Parathyroid adenoma (tissue), 2 donors: ENCODE results near the gene GPR17.

ENCODE experiments used
- H2AFZ ChIP-seq: fragments of 300-600 bp; sonication (generic); one replicate; pipeline ENCODE4 v1.7.0; 2017; ENCODE audit warnings: antibody characterized with exemption, mild to moderate bottlenecking
- H3K27ac ChIP-seq: fragments of 300-600 bp; sonication (generic); one replicate; pipeline ENCODE4 v1.7.0; 2017
- H3K27me3 ChIP-seq: fragments of 300-600 bp; sonication (generic); one replicate; pipeline ENCODE4 v1.7.0; 2017; ENCODE audit warnings: low read length; ENCODE audit not compliant: control insufficient read depth, insufficient read depth
- H3K36me3 ChIP-seq: fragments of 300-600 bp; sonication (generic); one replicate; pipeline ENCODE4 v1.7.0; 2017; ENCODE audit warnings: low read length; ENCODE audit not compliant: control insufficient read depth, insufficient read depth
- H3K4me1 ChIP-seq: fragments of 300-600 bp; sonication (generic); one replicate; pipeline ENCODE4 v1.7.0; 2017; ENCODE audit warnings: control low read depth
- H3K4me2 ChIP-seq: fragments of 300-600 bp; sonication (generic); one replicate; pipeline ENCODE4 v1.7.0; 2017; ENCODE audit warnings: low read length
- H3K4me3 ChIP-seq: fragments of 300-600 bp; sonication (generic); one replicate; pipeline ENCODE4 v1.7.0; 2017; ENCODE audit warnings: low read depth, low read length
- H3K79me2 ChIP-seq: fragments of 300-600 bp; sonication (generic); one replicate; pipeline ENCODE4 v1.7.0; 2017; ENCODE audit warnings: control low read depth
- H3K9ac ChIP-seq: fragments of 300-600 bp; sonication (generic); one replicate; pipeline ENCODE4 v1.7.0; 2017; ENCODE audit warnings: mild to moderate bottlenecking
- H3K9me3 ChIP-seq: fragments of 300-600 bp; sonication (generic); one replicate; pipeline ENCODE4 v1.7.0; 2017; ENCODE audit warnings: low read length; ENCODE audit not compliant: control insufficient read depth
- TF ChIP-seq, protein P1 (sequence below): fragments of 300-600 bp; sonication (generic); IDR thresholded peaks from one replicate; pipeline ENCODE4 v1.7.0; 2017; ENCODE audit warnings: antibody characterized with exemption, mild to moderate bottlenecking
- donor health status: primary hyperparathyroidism.

Gene GPR17

GRCh38 chr2:127634626-127635379, 11.2 kb upstream of the GPR17 start:
- H3K9ac ChIP-seq: no peak overlapping the region
- no peaks in the 10 kb centered on the region for H3K79me2 ChIP-seq
- H3K9me3 ChIP-seq: no peaks in the 10 kb centered on the region
- H3K4me3 ChIP-seq: no peak overlapping the region
- no peak overlapping the region for H2AFZ ChIP-seq
- H3K4me2 ChIP-seq: no peak overlapping the region
- no peak overlapping the region for H3K27ac ChIP-seq
- TF ChIP-seq, protein P1, sequence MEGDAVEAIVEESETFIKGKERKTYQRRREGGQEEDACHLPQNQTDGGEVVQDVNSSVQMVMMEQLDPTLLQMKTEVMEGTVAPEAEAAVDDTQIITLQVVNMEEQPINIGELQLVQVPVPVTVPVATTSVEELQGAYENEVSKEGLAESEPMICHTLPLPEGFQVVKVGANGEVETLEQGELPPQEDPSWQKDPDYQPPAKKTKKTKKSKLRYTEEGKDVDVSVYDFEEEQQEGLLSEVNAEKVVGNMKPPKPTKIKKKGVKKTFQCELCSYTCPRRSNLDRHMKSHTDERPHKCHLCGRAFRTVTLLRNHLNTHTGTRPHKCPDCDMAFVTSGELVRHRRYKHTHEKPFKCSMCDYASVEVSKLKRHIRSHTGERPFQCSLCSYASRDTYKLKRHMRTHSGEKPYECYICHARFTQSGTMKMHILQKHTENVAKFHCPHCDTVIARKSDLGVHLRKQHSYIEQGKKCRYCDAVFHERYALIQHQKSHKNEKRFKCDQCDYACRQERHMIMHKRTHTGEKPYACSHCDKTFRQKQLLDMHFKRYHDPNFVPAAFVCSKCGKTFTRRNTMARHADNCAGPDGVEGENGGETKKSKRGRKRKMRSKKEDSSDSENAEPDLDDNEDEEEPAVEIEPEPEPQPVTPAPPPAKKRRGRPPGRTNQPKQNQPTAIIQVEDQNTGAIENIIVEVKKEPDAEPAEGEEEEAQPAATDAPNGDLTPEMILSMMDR: no peak
- H3K27me3 ChIP-seq: no peaks in the 10 kb centered on the region
- no peaks in the 10 kb centered on the region for H3K4me1 ChIP-seq
- no peaks in the 10 kb centered on the region for H3K36me3 ChIP-seq

DNA sequence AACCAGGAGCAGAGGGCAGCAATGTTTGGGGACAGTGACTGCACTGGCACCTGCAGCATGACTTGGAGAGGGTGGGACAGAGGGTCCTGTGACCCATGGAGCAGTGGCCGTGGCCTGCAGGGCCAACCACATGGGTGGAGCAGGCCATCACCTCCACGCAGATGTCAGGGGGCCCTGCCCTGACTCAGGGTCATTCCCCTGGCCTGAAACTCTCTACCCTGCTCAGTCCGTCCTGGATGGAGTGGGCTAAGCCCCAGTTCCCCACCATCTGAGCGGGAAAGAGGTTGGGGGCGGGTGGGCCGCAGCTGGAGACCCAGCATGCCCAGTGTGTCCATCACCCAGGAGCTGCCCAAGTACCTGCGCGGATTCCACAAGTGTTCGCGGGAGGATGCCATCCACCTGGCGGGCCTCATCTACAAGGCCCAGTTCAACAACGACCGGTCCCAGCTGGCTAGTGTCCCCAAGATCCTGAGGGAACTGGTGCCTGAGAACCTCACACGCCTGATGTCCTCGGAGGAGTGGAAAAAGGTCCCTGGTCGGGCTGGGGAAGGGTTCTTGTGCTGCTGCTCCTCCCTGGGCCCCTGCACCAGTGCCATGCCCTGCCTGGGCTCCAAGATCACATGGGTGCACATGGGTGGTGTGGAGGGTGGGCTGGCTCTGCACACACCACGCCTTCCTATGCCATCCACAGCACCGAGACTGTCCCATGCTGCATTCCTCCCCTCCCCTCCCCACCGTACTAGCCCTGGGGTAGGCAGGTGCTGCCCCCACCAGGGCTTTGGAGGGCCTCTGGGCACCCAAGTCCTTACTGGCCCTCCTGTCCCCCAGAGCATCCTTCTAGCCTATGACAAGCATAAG, 10.3 kb upstream of the GPR17 start:
- H3K4me2 ChIP-seq: no peak overlapping the region
- no peaks in the 10 kb centered on the region for H3K4me1 ChIP-seq
- H3K79me2 ChIP-seq: no peaks in the 10 kb centered on the region
- no peak overlapping the region for H2AFZ ChIP-seq
- H3K9ac ChIP-seq: no peak overlapping the region
- no peaks in the 10 kb centered on the region for H3K36me3 ChIP-seq
- H3K27ac ChIP-seq: no peak overlapping the region
- no peak overlapping the region for H3K4me3 ChIP-seq
- H3K9me3 ChIP-seq: no peaks in the 10 kb centered on the region
- no peaks in the 10 kb centered on the region for H3K27me3 ChIP-seq
- TF ChIP-seq, protein P1: no peak

DNA sequence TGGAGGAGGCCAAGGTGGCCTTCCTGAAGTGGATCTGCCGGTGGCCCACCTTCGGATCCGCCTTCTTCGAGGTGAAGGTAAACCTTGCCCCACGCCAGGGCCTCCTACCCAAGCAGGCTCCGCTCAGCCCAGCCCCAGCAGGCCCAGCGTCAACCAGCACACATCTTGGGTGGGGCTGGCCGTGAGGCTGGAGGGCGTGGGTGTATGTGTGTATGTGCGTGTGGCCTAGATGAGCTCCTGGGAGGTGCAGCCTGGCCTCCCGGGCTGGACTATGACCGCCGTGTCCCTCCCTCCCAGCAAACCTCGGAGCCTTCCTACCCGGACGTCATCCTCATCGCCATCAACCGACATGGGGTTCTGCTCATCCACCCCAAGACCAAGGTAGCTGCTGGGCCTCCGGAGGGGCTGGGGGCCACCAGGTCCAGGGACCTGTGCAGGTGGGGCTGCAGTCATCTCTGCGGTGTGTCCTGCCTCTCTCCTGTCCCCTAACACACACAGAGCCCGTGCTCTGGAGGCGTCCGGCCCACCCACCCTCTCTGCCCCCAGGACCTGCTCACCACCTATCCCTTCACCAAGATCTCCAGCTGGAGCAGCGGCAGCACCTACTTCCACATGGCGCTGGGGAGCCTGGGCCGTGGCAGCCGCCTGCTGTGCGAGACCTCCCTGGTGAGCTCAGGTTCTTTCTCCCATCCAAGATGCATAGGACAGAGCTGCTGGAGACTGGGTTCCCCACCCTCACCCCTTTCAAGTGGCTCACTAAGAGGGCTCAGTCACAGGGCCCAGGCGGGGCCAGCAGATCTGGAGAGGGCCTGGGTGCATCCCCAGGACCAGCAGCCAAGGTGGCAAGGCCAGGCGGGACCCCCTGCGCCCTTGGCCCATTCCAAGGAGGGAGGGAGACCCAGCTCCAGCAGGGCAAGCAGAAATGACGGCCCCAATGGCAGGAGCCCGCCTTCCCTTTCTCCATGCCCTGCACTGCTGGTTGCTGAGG, 9.4 kb upstream of the GPR17 start:
- Histone ChIP-seq H3K79me2 (no peaks in the 10 kb centered on the region), H3K9me3 (no peaks in the 10 kb centered on the region), H2AFZ (no peak overlapping the region), H3K4me2 (no peak overlapping the region), H3K27me3 (no peaks in the 10 kb centered on the region), H3K4me3 (no peak overlapping the region), H3K4me1 (no peaks in the 10 kb centered on the region), H3K36me3 (no peaks in the 10 kb centered on the region), H3K27ac (no peak overlapping the region), H3K9ac (no peak overlapping the region)
- TF ChIP-seq, protein P1: no peak

DNA sequence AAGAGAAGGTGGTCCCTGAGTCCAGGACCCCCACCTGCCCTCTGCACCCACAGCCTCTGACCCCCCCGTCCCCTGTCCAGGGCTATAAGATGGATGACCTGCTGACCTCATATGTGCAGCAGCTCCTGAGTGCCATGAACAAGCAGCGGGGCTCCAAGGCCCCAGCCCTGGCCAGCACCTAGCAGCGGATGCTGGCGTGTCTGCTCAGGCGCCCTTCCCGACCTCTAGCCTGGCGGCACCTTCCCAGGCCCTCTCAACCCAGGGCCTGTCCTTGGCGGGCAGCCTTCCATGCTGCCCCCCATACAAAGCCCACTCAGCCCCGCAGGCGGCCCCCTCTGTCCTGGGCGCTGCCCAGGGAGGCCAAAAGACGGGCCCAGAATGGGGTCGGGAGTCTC, 8.7 kb upstream of the GPR17 start:
- Histone ChIP-seq H3K9ac (no peak overlapping the region), H3K79me2 (no peaks in the 10 kb centered on the region), H3K27ac (no peak overlapping the region), H3K4me1 (no peaks in the 10 kb centered on the region), H2AFZ (no peak overlapping the region), H3K36me3 (no peaks in the 10 kb centered on the region), H3K4me2 (no peak overlapping the region), H3K9me3 (no peaks in the 10 kb centered on the region), H3K27me3 (no peaks in the 10 kb centered on the region), H3K4me3 (no peak overlapping the region)
- TF ChIP-seq, protein P1: no peak
